Right kidney (tissue), 1 donor: ENCODE data around the gene SUOX.
A peak's percentile ranks its signal among the peaks of the same experiment; 100 is the strongest.

Experiments
- DNase-seq: peaks from one replicate; pipeline ENCODE4 v3.0.0-alpha.2; 2016

SUOX gene

GRCh38 chr12:56020423-56021184 lies 23.5 kb downstream of the SUOX start, which contains the start of gene IKZF4:
IKZF4 (plus strand) TSS chr12:56021043; CDS start chr12:56021494, 451 bp downstream.
- no peak for DNase-seq

GRCh38 chr12:56021889-56022497 lies 24.9 kb downstream of the SUOX start:
- no peak for DNase-seq

DNA sequence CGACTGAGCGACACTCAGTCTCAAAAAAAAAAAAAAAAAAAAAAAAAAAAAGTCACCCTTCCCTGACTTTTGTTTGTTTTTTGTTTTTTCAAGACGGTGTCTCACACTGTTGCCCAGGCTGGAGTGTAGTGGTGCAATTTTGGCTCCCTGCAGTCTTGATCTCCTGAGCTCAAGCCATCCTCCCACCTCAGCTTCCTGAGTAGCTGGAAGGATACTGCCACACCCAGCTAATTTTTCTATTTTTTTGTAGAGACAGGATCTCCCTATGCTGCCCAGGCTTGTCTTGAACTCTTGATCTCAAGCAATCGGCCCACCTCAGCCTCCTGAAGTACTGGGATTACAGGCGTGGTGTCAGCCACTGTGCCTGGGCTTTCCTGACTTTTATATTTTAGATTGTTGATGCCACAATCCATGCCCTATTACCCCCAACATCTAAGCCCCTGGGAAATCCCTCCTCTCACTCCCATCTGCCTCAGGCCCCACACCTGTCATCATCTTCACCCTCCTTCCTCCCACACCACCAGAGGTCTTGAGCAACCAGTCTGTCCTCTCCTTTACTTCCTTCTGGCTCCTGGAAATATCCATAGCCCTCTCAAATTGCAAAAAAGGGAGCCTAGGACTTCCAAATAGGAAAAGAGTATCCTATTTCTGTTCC lies 31.6 kb downstream of the SUOX start:
- no peak for DNase-seq

GRCh38 chr12:56029166-56029519 lies 32.1 kb downstream of the SUOX start:
- DNase-seq = no peak

GRCh38 chr12:56029666-56030293 lies 32.7 kb downstream of the SUOX start:
- DNase-seq = no peak

DNA sequence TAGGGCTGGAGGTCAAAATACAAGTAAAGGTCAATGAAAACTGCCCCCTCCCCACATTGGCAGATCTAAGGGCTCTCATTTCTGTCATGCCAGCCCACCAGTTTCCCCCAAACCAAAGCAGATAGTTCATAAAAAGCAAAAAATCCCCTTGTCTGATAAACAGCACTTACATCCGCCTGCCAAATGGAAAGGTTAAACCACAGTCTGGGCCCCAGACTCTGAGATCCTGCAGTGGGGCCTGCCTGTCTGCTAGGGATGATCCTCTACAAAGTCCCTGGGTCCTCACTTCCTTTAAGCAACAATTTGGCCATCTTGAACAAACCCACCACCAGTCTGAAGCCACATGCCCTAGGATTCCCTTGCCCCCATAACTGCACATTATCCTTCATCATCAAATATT lies 34.9 kb downstream of the SUOX start:
- no peak for DNase-seq

DNA sequence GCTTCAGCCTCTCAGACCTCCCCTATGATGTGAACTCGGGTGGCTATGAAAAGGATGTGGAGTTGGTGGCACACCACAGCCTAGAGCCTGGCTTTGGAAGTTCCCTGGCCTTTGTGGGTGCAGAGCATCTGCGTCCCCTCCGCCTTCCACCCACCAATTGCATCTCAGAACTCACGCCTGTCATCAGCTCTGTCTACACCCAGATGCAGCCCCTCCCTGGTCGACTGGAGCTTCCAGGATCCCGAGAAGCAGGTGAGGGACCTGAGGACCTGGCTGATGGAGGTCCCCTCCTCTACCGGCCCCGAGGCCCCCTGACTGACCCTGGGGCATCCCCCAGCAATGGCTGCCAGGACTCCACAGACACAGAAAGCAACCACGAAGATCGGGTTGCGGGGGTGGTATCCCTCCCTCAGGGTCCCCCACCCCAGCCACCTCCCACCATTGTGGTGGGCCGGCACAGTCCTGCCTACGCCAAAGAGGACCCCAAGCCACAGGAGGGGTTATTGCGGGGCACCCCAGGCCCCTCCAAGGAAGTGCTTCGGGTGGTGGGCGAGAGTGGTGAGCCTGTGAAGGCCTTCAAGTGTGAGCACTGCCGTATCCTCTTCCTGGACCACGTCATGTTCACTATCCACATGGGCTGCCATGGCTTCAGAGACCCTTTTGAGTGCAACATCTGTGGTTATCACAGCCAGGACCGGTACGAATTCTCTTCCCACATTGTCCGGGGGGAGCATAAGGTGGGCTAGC lies 37.7 kb downstream of the SUOX start:
- no peak for DNase-seq

DNA sequence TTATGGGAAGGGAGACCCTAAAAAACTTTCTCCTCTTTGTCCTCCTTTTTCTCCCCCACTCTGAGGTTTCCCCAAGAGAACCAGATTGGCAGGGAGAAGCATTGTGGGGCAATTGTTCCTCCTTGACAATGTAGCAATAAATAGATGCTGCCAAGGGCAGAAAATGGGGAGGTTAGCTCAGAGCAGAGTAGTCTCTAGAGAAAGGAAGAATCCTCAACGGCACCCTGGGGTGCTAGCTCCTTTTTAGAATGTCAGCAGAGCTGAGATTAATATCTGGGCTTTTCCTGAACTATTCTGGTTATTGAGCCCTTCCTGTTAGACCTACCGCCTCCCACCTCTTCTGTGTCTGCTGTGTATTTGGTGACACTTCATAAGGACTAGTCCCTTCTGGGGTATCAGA lies 40.1 kb downstream of the SUOX start:
- no peak for DNase-seq

DNA sequence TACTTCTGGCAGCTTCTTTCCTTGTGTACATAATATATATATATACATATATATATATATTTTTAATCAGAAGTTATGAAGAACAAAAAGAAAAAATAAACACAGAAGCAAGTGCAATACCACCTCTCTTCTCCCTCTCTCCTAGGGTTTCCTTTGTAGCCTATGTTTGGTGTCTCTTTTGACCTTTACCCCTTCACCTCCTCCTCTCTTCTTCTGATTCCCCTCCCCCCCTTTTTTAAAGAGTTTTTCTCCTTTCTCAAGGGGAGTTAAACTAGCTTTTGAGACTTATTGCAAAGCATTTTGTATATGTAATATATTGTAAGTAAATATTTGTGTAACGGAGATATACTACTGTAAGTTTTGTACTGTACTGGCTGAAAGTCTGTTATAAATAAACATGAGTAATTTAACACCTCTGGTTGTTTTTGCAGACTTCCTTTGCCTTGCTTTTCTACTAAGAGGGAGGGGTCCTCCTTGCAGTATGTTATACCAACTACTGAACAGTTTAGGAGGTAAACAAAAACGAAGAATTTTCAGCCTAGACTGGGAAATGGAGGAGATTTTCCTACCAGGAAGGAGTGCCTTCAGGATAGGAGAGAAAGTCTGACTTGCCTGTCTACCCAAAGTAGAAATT lies 41.1 kb downstream of the SUOX start:
- no peak for DNase-seq

- DNase-seq = no peak
These were observed 43.1 kb downstream of the SUOX start for GRCh38 chr12:56040151-56040550.

DNA sequence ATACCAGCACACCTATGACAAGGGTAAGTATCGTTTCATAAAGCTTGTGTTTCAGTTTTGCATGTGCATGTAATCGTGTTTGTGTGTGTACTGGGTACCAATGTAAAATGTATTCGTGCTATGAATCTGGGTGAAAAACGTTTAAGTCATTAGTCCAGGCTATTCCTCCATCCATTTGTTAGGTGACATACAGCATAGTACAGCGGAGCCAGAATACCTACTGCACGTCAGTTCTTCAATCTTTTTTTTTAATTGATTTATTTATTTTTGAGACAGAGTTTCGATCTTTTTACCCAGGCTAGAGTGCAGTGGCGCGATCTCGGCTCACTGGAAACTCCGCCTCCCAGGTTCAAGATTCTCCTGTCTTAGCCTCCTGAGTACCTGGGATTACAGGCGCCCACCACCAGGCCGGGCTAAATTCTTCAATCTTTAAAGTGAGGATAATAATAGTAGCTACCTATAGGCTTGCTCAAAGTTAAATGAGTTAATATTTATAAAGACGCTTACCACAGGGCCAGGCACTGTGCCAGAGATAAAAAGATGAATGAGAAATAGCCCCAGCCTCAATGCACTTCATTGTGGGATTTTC lies 44.0 kb downstream of the SUOX start:
- peak; percentile 71 for DNase-seq

DNA sequence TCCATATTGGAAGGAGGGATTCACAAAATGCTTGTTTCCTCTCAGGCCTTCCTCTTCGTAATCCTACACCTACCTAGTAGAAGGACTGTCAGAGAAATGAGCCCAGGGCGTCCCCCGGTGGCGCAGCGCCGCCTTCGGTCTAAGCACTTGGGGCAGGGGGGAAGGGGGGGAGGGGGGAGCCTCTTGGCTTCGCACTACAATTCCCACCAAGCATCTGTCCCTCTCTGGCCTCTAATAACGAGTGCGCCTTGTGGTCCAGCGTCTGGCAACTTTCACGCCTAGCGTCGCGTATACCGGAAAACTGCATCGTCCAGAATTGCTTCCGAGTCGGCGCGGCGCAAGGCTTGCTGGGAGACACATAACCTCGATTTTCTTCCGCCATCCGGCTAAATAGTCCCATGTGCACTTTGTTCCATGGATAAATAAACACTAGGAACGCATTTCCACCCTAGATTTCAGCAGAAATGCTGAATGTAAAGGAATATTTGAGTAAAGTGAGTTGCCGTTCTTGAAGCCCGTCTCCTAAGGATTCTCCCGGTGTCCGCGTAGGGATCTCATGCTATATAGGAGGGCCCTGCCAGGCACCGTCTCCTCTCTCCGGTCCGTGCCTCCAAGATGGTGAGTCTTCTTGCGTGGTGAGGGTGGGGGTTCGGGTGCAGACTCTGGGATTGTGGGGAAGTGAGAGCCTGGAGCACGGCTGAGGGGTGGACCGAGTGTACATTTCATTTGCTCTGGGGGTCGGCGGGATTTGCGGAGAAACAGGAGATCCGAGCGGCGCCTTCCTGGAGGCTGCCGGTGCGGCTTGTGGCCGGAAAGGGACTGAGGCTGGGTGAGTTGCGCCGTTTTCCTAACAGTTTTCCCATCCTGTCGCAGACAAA lies 44.7 kb downstream of the SUOX start, which contains the start of gene RPS26:
TSS of gene RPS26 (plus strand) at position 367 of the 878 bp plus-strand sequence. CDS start at position 616, 249 bp downstream.
- DNase-seq = peak; percentile 99

- peak; percentile 21 for DNase-seq
These were observed 45.3 kb downstream of the SUOX start for GRCh38 chr12:56042430-56042813.

DNA sequence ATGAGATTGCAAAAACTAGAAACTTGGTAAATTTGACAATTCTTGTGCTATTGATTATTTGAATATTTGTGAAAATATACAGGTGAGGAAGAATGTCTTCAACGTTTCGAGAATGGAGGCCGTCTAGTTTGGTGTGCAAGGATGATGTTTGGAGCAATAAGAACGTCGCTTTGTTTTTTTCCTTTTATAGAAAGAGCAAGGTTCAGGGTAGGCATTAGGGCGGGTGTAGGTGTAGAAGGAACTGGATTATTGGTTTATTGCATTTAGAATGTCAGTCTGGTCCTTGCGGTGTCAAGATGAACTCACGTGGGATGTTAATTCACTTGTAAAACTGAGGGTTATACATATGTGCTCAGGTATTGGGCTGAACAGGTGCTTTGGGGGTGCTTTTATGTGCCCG lies 45.8 kb downstream of the SUOX start:
- no peak for DNase-seq

- no peak for DNase-seq
These were observed 49.1 kb downstream of the SUOX start for GRCh38 chr12:56046027-56046780.

GRCh38 chr12:56053407-56053893 lies 56.4 kb downstream of the SUOX start:
- DNase-seq = no peak
